ENCODE data around the gene ADRA2A.

DNA sequence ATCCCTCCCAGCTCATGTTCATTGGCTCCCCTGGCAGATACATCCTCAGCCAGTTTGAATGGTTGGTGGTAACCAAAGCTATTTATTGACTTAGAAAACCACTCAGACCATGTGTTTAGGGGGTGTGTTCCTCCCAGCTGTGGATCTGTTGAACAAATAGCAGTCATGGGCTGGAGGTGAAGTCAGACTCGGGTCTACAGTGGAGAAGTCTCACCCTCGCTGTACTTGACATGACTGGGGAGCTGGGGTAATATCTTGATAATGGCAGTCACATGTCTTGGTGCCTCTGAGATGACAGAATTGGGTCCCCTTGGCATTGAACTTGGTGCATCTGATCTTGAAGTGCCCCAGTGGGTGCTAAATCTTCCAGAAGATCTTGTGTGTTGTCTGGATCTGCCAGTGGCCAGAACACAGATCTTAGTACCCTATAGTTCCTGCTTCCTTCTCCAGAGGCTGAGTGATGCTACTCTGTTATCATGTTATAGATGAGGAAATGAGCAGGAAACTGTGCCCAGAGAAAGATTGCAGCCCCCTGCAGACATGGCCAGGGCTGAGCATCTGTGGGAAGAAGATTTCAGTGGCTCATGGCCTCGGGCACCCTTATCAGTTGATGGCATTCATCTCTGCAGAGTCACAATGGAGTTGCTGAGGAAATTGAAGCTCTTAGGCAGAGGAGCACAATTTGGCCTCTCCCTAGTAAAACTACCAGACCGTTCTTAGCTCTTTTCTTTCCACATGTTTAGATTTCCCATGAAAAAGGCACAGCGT is 50.4 kb downstream of the ADRA2A start:
- TF ChIP-seq, protein P1, sequence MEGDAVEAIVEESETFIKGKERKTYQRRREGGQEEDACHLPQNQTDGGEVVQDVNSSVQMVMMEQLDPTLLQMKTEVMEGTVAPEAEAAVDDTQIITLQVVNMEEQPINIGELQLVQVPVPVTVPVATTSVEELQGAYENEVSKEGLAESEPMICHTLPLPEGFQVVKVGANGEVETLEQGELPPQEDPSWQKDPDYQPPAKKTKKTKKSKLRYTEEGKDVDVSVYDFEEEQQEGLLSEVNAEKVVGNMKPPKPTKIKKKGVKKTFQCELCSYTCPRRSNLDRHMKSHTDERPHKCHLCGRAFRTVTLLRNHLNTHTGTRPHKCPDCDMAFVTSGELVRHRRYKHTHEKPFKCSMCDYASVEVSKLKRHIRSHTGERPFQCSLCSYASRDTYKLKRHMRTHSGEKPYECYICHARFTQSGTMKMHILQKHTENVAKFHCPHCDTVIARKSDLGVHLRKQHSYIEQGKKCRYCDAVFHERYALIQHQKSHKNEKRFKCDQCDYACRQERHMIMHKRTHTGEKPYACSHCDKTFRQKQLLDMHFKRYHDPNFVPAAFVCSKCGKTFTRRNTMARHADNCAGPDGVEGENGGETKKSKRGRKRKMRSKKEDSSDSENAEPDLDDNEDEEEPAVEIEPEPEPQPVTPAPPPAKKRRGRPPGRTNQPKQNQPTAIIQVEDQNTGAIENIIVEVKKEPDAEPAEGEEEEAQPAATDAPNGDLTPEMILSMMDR (IDR thresholded peaks at IDR 0.05): no peak
- no peak for TF ChIP-seq POLR2A (IDR thresholded peaks at IDR 0.05)

Measured in heart left ventricle (tissue), 13 donors.